HG02981 (cell line): Measurements from ENCODE around the gene KRTAP20-2.

ENCODE experiments used
- ATAC-seq: cut with Tn5 transposase; IDR thresholded peaks from one replicate; pipeline ENCODE4 v1.9.1; 2021; ENCODE audit warnings: mild to moderate bottlenecking, moderate library complexity; ENCODE audit not compliant: unreplicated experiment

The KRTAP20-2 gene

GRCh38 chr21:30672985-30673650, 38.1 kb downstream of the KRTAP20-2 start:
- ATAC-seq: no peak

DNA sequence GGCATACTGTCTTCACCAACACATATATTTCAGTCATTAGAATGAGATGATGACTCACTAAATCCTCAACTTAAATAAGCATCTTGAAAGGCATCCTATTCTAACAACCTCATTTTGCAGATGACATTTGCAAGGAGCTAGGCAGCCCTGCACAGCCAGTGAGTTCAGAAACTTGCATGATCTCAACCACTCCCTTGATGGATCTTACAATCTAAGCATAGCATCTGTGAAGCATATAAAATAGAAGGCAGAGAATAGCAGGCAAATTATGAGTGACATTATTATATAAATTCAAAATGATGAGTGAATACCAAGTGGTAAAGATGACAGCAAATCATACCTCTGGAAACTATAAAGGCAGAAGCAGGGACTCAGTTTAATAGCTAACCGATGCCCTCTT, 39.3 kb downstream of the KRTAP20-2 start:
- ATAC-seq: no peak

- no peak for ATAC-seq
Measured at GRCh38 chr21:30676737-30677136, 41.7 kb downstream of the KRTAP20-2 start.

- ATAC-seq: no peak
Measured at GRCh38 chr21:30680586-30680985, 45.6 kb downstream of the KRTAP20-2 start.

DNA sequence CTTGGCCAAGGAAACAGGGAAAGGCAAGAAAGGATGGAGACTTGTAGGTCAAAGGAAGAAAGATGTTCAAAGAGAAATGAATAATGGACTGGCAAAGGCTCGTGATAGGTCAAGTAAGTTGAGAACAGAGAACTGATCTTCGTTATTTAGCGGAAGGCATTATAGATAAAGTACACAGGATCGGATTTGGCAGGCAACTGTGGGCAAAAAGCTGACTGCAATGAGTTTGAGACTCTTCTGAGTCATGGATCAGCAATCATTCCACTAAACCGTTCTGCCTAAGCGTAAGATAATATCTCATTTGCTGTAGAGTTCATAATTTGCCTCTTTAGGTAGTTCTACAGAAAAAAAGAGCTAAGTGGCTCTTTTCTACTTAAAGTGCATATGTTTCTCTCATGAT, 49.5 kb downstream of the KRTAP20-2 start:
- ATAC-seq: no peak
